Myocyte (in vitro differentiated cells): ENCODE results near the gene GPR34. TPM values are rescaled to one million over a fixed set of nuclear protein-coding genes. Genes with fewer than 3 reads are reported as not detected.

Experiments
- DNase-seq: peaks from one replicate; pipeline ENCODE4 v3.0.0-alpha.2; 2012; ENCODE audit warnings: low read depth
- total RNA-seq: library from RNA; depleted of rRNA; stranded (reverse); fragments of >200 nt; gene quantifications from 2 replicates; pipeline ENCODE4 v1.2.3, GENCODE V29; 2014

GPR34 gene
- total RNA-seq, 1 donor from 2014 or later: 0.21 TPM

DNA sequence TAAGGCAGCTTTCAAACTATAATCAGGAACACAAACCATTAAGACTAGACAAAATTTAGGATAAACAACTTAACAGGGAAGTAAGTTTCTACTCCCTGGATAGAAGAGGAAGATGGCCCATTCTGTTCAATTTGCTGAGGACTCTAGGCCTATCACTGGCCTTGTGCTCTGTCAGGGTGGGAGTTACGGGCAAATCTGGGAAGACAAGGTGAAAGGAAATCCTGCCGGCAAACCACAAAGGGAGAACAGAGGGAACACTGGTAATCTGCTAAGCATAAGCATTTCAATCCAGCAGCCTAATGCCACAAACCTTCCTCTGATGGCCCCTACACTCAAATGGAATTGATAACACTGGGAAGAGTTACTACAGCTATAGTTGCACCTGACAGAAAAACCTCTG, 43.5 kb downstream of the GPR34 start:
- DNase-seq: no peak

DNA sequence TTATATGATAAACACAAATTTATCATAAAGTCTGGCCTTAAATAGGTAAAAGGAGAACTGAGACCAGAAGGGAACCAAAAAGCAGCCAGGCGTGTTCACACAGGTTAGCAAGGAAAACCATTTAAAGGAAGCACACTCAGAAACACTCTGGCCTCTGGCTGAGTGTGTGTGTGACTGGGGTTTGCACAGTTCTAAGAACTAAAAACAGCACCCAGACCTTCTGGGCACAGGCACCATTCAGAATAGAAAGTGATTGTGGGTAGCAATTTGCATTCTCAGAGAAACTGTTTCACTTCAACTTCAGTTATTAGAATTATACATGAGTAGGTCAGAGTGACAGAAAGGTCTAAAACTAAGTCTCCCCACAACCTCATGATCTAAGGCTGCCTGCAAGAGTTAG, 45.2 kb downstream of the GPR34 start:
- DNase-seq: no peak

GRCh38 chrX:41734530-41734929, 45.8 kb downstream of the GPR34 start:
- peak; percentile 40 for DNase-seq

GRCh38 chrX:41737065-41737464, 48.3 kb downstream of the GPR34 start:
- DNase-seq: peak; percentile 80

DNA sequence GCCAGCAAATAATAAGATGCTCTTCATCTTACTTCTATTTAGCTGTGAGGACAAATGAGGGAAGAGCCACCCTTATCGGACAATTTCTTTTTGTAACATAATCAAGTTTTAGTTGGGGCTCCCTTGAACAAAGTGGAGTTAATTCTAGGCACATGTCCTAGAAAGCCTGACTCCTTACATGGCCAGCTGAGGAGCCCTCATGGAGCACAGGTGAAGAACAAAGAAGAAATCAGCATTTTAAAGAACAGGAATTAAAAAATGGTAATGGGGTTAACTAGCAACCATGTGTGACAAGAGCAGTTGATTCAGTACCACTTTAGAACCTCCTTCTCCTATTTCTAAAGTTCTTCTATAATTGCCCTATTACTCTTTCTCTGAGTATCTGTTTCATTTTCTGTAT, 51.1 kb downstream of the GPR34 start:
- DNase-seq: no peak

Other genes starting within 250 kb of the GPR34 start
- not detected in 2 replicates for gene NYX, start 241.6 kb upstream of the GPR34 start, total RNA-seq
- not detected in 2 replicates for gene GPR82, start 35.2 kb downstream of the GPR34 start, total RNA-seq
- gene CASK, start 234.6 kb downstream of the GPR34 start, total RNA-seq: 18.4 and 19.7 TPM in 2 replicates